Measurements from ENCODE around the gene RAE1. TPM values are rescaled to one million over a fixed set of nuclear protein-coding genes. Genes with fewer than 3 reads are reported as not detected.
A peak's percentile ranks its signal among the peaks of the same experiment; 100 is the strongest.
"Not testable (repeated sequence)": the region's sequence is repeated elsewhere in the genome, so short reads cannot be mapped to it uniquely, and the experiment has no call there.

RAE1 gene
- total RNA-seq, 2 experiments from 2014 or later = 33.8 to 35.3 TPM

- POLR2A ChIA-PET = interaction anchor here (1.2 to 3.5 kb wide), 7 partner anchors 7 to 22 kb away, joined by 3 to 24 read pairs (median 8); partner anchors contain the start of gene RBM38
- Mint-ChIP-seq H3K27ac (no peak overlapping the region), H3K4me1 (peaks cover 20% of the 10 kb centered on the region), H3K9me3 (no peaks in the 10 kb centered on the region), H3K4me3 (no peak overlapping the region), H3K36me3 (ENCODE audit: low read depth) (peaks cover 37% of the 10 kb centered on the region), H3K27me3 (peaks cover 2% of the 10 kb centered on the region)
- DNase-seq = no peak
- CTCF ChIA-PET = interaction anchor here (1.2 to 1.5 kb wide), 2 partner anchors 23 to 30 kb away, joined by 3 to 8 read pairs; no protein-coding TSS in a partner anchor
Measured at GRCh38 chr20:57411406-57412283, 60.6 kb downstream of the RAE1 start.

- peaks cover 4% of the 10 kb centered on the region for H3K27me3 Mint-ChIP-seq
- no peak overlapping the region for H3K27ac Mint-ChIP-seq
- POLR2A ChIA-PET = interaction anchor here (0.6 to 3.5 kb wide), 10 partner anchors 8 to 139 kb away, joined by 3 to 24 read pairs (median 6); partner anchors contain the start of gene RBM38
- peaks cover 20% of the 10 kb centered on the region for H3K4me1 Mint-ChIP-seq
- peak; percentile 63 for DNase-seq
- H3K4me3 Mint-ChIP-seq = no peak overlapping the region
- H3K9me3 Mint-ChIP-seq = no peaks in the 10 kb centered on the region
- H3K36me3 Mint-ChIP-seq (ENCODE audit: low read depth) = peaks cover 29% of the 10 kb centered on the region
- CTCF ChIA-PET = interaction anchor here (0.7 to 1.5 kb wide), 3 partner anchors 22 to 49 kb away, joined by 3 to 8 read pairs (median 3); no protein-coding TSS in a partner anchor
Measured at GRCh38 chr20:57412347-57413029, 61.4 kb downstream of the RAE1 start.

- no peak for DNase-seq
- H3K9me3 Mint-ChIP-seq = no peaks in the 10 kb centered on the region
- POLR2A ChIA-PET = interaction anchor here (1.3 to 3.5 kb wide), 5 partner anchors 8 to 21 kb away, joined by 4 to 24 read pairs (median 8); no protein-coding TSS in a partner anchor
- H3K27ac Mint-ChIP-seq = no peak overlapping the region
- H3K4me3 Mint-ChIP-seq = no peak overlapping the region
- peaks cover 11% of the 10 kb centered on the region for H3K27me3 Mint-ChIP-seq
- H3K4me1 Mint-ChIP-seq = peaks cover 20% of the 10 kb centered on the region
- CTCF ChIA-PET = no interaction called here
- peaks cover 14% of the 10 kb centered on the region for H3K36me3 Mint-ChIP-seq (ENCODE audit: low read depth)
Measured at GRCh38 chr20:57413986-57414385, 62.9 kb downstream of the RAE1 start.

DNA sequence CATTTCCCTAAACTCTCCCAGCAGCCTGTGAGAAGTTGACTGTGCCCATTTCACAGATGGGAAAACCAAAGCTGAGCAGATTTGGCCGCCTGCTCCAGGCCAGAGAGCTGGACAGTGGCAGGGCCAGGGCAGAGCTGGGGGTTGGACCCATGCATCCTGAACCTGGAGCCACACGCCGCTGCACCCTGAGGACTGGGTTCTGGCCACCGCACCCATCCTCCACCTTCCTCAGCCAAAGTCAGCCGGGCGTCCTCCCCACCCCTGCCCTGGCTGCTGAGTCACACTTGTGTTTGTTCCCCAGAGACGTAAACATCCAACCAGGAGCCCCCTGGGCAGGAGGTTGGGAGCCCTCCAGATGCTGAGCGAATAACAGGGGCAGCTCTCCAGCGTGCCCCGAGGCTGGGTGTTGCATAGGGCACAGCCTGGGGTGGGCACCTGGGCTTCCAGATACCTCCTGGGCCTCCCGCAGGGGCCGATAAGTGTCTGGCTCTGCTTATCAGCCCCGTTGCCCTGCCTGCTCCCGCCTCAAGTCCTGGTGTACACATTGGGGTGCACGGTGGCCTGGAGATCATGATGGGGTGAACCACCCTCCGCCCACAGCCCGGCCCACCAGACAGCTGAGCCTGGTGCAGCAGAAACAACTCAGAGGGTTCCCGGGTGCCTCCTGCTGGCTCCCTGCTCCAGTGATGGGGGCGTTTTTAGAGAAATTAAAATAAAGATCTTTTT, 64.0 kb downstream of the RAE1 start:
- no peak for DNase-seq
- Mint-ChIP-seq H3K27ac (no peak overlapping the region), H3K4me3 (no peak overlapping the region), H3K9me3 (no peaks in the 10 kb centered on the region), H3K4me1 (peaks cover 20% of the 10 kb centered on the region), H3K36me3 (ENCODE audit: low read depth) (peaks cover 5% of the 10 kb centered on the region), H3K27me3 (peaks cover 14% of the 10 kb centered on the region)
- POLR2A ChIA-PET = no interaction called here
- CTCF ChIA-PET = no interaction called here

DNA sequence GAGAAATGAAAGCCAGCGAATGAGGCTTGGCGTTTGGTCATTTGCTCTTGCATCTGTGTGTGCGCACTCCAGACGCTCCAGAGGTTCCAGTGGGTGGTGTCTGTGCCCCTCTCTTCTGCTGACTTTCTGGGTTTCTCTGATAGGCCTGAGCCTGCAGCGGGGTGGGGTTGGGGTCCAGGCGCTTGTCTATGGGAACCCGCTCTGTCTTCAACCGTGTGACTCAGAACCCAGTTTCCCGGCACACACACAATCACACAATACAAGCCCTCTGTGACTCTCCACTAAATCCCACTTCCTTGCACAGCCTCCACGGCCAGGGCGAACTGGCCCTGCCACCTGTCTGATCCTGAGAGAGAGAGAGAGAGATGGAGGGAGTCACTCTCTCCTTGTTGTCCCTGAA, 64.7 kb downstream of the RAE1 start:
- H3K27me3 Mint-ChIP-seq = peaks cover 14% of the 10 kb centered on the region
- peaks cover 4% of the 10 kb centered on the region for H3K36me3 Mint-ChIP-seq (ENCODE audit: low read depth)
- H3K27ac Mint-ChIP-seq = no peak overlapping the region
- POLR2A ChIA-PET = no interaction called here
- CTCF ChIA-PET = no interaction called here
- no peaks in the 10 kb centered on the region for H3K9me3 Mint-ChIP-seq
- H3K4me1 Mint-ChIP-seq = peaks cover 20% of the 10 kb centered on the region
- no peak overlapping the region for H3K4me3 Mint-ChIP-seq
- no peak for DNase-seq

DNA sequence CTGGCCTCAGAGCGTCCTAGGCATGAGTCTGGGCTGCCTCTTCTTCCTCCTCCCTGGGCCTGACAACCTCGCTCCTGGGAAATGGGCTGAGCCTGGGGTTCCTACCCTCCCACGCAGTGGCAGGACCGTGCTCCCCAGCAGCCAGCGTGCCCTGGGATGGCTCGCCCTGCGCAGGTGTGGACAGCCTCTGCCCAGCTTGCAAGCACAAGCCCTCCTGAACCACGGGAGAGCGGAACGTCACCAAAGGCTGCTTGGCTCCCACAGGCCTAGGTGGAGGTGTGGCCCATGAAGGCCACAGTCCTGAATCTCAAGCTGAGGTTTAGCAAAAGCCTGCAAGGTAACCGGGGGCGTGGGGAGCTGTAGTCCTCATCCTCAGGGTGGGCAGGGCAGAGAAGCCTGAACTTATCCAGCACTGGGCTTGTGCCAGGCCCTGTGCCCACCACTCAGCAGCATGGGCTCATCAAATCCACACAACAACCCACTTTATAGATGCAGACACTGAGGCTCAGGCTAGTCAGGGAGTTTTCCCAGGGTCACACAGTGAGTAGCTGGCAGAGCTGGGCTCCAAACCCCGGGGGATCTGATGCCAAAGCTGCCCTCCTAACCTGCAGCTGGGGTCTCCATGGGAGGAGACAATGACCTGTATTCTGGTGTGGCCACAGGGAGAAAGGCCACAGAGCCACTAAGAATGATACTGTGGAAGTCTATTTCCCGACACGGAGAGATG, 65.4 kb downstream of the RAE1 start:
- H3K27ac Mint-ChIP-seq = no peak overlapping the region
- H3K9me3 Mint-ChIP-seq = no peaks in the 10 kb centered on the region
- DNase-seq = no peak
- no peaks in the 10 kb centered on the region for H3K36me3 Mint-ChIP-seq (ENCODE audit: low read depth)
- ChIA-PET POLR2A (interaction anchor here (1.1 kb wide), 1 partner anchor 14 kb away, joined by 5 read pairs; no protein-coding TSS in a partner anchor), CTCF (no interaction called here)
- H3K4me3 Mint-ChIP-seq = no peak overlapping the region
- H3K4me1 Mint-ChIP-seq = peaks cover 14% of the 10 kb centered on the region
- peaks cover 14% of the 10 kb centered on the region for H3K27me3 Mint-ChIP-seq

DNA sequence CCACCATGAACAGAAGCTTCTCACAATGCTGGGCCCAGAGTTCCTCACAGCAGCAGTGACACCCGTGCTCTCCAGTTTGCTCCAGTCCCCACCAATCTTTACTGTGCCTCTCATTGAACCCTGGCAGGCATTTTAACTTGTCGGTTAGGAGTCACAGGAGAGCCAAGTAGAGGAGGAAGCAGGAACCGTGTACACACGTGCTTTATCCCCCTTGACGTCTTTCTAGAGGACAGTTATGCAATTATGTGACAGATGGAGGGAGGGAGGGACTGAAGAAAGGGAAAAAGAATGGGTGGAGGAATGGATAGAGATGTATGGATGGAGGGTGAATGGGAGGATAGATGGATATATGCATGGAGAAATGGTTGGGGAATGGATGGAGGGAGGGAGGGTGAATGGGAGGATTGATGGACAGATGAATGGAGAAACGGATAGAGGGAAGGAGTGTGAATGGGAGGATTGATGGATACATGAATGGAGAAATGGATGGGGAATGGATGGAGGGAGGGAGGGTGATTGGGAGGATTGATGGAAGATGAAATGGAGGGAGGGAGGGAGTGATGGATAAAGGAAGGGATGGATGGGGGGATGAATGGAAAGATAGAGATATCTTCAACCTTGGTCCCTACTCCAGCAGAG, 66.1 kb downstream of the RAE1 start:
- Mint-ChIP-seq H3K4me1 (peaks cover 9% of the 10 kb centered on the region), H3K27me3 (peaks cover 16% of the 10 kb centered on the region), H3K27ac (no peak overlapping the region), H3K4me3 (no peak overlapping the region), H3K36me3 (ENCODE audit: low read depth) (no peaks in the 10 kb centered on the region), H3K9me3 (no peaks in the 10 kb centered on the region)
- POLR2A ChIA-PET = interaction anchor here (1.1 to 2.2 kb wide), 2 partner anchors 15 to 19 kb away, joined by 5 to 7 read pairs; no protein-coding TSS in a partner anchor
- no peak for DNase-seq
- CTCF ChIA-PET = no interaction called here

DNA sequence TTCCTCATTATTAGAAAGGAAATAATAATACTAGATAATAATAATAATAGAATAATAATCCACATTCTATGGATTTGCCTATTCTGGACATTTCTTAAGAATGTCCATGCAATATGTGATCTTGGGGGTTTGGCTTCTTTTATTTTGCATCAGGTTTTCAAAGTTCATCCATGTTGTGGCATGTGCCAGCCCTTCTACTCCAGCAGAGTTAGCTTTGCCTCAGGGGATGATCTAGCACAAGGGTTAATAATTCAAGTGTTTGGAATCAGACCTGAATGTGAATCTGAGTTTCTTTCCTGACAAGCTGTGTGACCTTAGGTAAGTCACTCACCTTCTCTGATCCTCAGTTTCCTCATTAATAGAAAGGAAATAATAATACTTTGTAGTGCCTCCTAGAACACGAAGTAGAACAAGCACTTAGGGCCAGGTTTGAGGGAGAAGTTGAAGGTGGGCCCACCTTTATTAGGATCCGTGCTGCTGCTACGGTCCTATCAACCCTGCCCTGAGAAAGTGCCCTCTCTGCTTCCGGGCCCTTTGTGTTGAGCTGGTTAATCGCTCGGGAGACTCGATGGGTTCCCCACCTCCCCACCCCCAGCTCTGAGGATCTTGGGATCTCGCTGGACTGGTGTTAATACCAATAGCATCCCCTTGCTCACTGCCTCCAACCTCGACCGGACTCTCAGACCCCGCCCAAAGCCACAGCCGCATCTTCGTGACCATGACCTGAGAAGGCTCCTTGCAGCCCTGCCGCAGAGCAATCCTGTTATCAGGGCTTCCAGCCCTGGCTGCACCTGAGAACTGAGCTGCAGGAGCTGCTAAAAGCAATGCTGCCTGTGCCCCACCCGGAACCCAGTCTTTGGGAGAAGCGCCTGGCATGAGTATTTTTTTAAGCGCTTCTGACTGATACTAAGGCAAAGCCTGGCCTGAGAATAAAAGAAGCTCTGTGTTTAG, 67.0 kb downstream of the RAE1 start:
- Mint-ChIP-seq H3K9me3 (no peaks in the 10 kb centered on the region), H3K4me1 (peaks cover 1% of the 10 kb centered on the region), H3K27me3 (peaks cover 16% of the 10 kb centered on the region), H3K4me3 (no peak overlapping the region), H3K27ac (no peak overlapping the region), H3K36me3 (ENCODE audit: low read depth) (no peaks in the 10 kb centered on the region)
- POLR2A ChIA-PET = interaction anchor here (1.3 to 2.2 kb wide), 3 partner anchors 11 to 27 kb away, joined by 3 to 7 read pairs (median 4); partner anchors contain the start of gene RBM38
- no peak for DNase-seq
- CTCF ChIA-PET = interaction anchor here (0.9 to 1.1 kb wide), 2 partner anchors 26 to 36 kb away, joined by 3 read pairs; no protein-coding TSS in a partner anchor

GRCh38 chr20:57419479-57419878, 68.4 kb downstream of the RAE1 start:
- H3K36me3 Mint-ChIP-seq (ENCODE audit: low read depth); H3K27ac Mint-ChIP-seq; H3K4me3 Mint-ChIP-seq; DNase-seq; H3K4me1 Mint-ChIP-seq; H3K9me3 Mint-ChIP-seq: not testable (repeated sequence)
- CTCF ChIA-PET = interaction anchor here (0.9 to 1.1 kb wide), 2 partner anchors 16 to 38 kb away, joined by 3 read pairs; no protein-coding TSS in a partner anchor
- POLR2A ChIA-PET = interaction anchor here (1.4 to 2.2 kb wide), 2 partner anchors 21 to 29 kb away, joined by 3 to 7 read pairs; partner anchors contain the start of gene RBM38
- peaks cover 16% of the 10 kb centered on the region for H3K27me3 Mint-ChIP-seq

GRCh38 chr20:57420571-57421252, 69.7 kb downstream of the RAE1 start:
- no peaks in the 10 kb centered on the region for H3K9me3 Mint-ChIP-seq
- POLR2A ChIA-PET = interaction anchor here (1.0 to 1.7 kb wide), 4 partner anchors 9 to 30 kb away, joined by 3 to 4 read pairs (median 4); partner anchors contain the start of gene RBM38
- H3K4me1 Mint-ChIP-seq = peaks cover 16% of the 10 kb centered on the region

More at GRCh38 chr20:57420571-57421252, 69.7 kb downstream of the RAE1 start:
- Mint-ChIP-seq H3K27ac (no peak overlapping the region), H3K4me3 (no peak overlapping the region), H3K36me3 (ENCODE audit: low read depth) (no peaks in the 10 kb centered on the region), H3K27me3 (peaks cover 16% of the 10 kb centered on the region)
- CTCF ChIA-PET = interaction anchor here (1.2 kb wide), 1 partner anchor 13 kb away, joined by 4 read pairs; no protein-coding TSS in a partner anchor
- DNase-seq = no peak

All from activated CD4-positive, alpha-beta memory T cell treated with anti-CD3 and anti-CD28 coated beads, Interleukin-2, amount 10 ng/mL, durations not matched to agents 7 days and 5 days (primary cell).